MM.1S (cell line): ENCODE results near the gene TYSND1.

Source experiments
- CTCF ChIP-seq: fragments of 300-600 bp; sonication (generic); IDR thresholded peaks from 2 replicates; pipeline ENCODE4 v1.5.1; 2016; ENCODE audit warnings: antibody characterized with exemption, low read length, mixed read lengths
- EZH2 ChIP-seq: fragments of 300-600 bp; sonication (generic); optimal IDR thresholded peaks from 2 replicates; pipeline ENCODE3; 2017; ENCODE audit warnings: low read depth, mild to moderate bottlenecking, antibody characterized with exemption, low read length, mixed read lengths
- EZH2phosphoT487 ChIP-seq: fragments of 300-600 bp; sonication (generic); IDR thresholded peaks from 2 replicates; pipeline ENCODE4 v1.6.1; 2018; ENCODE audit warnings: antibody characterized with exemption, low read length

- TF ChIP-seq CTCF (no peak), EZH2 (no peak), EZH2phosphoT487 (no peak)
These were observed 25.1 kb downstream of the TYSND1 start for GRCh38 chr10:70121281-70121949.
